ENCODE results near the gene PGA3.
A peak's percentile ranks its signal among the peaks of the same experiment; 100 is the strongest.
"Not testable (repeated sequence)": the region's sequence is repeated elsewhere in the genome, so short reads cannot be mapped to it uniquely, and the experiment has no call there.

PGA3 gene

GRCh38 chr11:61202950-61203746, at the start of gene PGA3:
Gene PGA3 (plus strand): TSS chr11:61203515. CDS start chr11:61203565, 50 bp downstream.
- H3K36me3 ChIP-seq (ENCODE audit: control insufficient read depth in 2 of 2, insufficient read depth in 2 of 2, low read length in 2 of 2); H3K9me3 ChIP-seq (ENCODE audit: control insufficient read depth in 2 of 2, low read length in 2 of 2); H3K27ac ChIP-seq (ENCODE audit: low read length); H3K4me3 ChIP-seq (ENCODE audit: low read length in 2 of 2); H3K9ac ChIP-seq (ENCODE audit: low read length in 2 of 2); H3K4me1 ChIP-seq (ENCODE audit: control insufficient read depth, insufficient read depth, low read length); H3K27me3 ChIP-seq (ENCODE audit: control insufficient read depth in 1 of 2, insufficient read depth in 2 of 2, low read length in 2 of 2): not testable (repeated sequence)

- H3K9ac ChIP-seq (ENCODE audit: low read length in 2 of 2), result peak overlapping the region; percentile 51 to 72
- no peaks in the 10 kb centered on the region for H3K36me3 ChIP-seq (ENCODE audit: control insufficient read depth in 2 of 2, insufficient read depth in 2 of 2, low read length in 2 of 2)
- H3K4me1 ChIP-seq (ENCODE audit: control insufficient read depth, insufficient read depth, low read length), result peaks cover 54% of the 10 kb centered on the region
- H3K4me3 ChIP-seq (ENCODE audit: low read length in 2 of 2), result peak overlapping the region in 1 of 2 donors; percentile 49
- peak overlapping the region; percentile 86 for H3K27ac ChIP-seq (ENCODE audit: low read length)
- no peaks in the 10 kb centered on the region for H3K9me3 ChIP-seq (ENCODE audit: control insufficient read depth in 2 of 2, low read length in 2 of 2)
- no peaks in the 10 kb centered on the region for H3K27me3 ChIP-seq (ENCODE audit: control insufficient read depth in 1 of 2, insufficient read depth in 2 of 2, low read length in 2 of 2)
Observed at GRCh38 chr11:61153593-61154095, 49.7 kb upstream of the PGA3 start.

GRCh38 chr11:61154528-61154927, 48.8 kb upstream of the PGA3 start:
- H3K27ac ChIP-seq (ENCODE audit: low read length), result no peak overlapping the region
- H3K4me1 ChIP-seq (ENCODE audit: control insufficient read depth, insufficient read depth, low read length), result peaks cover 52% of the 10 kb centered on the region
- no peaks in the 10 kb centered on the region for H3K36me3 ChIP-seq (ENCODE audit: control insufficient read depth in 2 of 2, insufficient read depth in 2 of 2, low read length in 2 of 2)
- no peaks in the 10 kb centered on the region for H3K27me3 ChIP-seq (ENCODE audit: control insufficient read depth in 1 of 2, insufficient read depth in 2 of 2, low read length in 2 of 2)
- no peak overlapping the region for H3K9ac ChIP-seq (ENCODE audit: low read length in 2 of 2)
- no peak overlapping the region for H3K4me3 ChIP-seq (ENCODE audit: low read length in 2 of 2)
- no peaks in the 10 kb centered on the region for H3K9me3 ChIP-seq (ENCODE audit: control insufficient read depth in 2 of 2, low read length in 2 of 2)

GRCh38 chr11:61155312-61155711, 48.0 kb upstream of the PGA3 start:
- Histone ChIP-seq H3K4me1 (ENCODE audit: control insufficient read depth, insufficient read depth, low read length) (peaks cover 49% of the 10 kb centered on the region), H3K36me3 (ENCODE audit: control insufficient read depth in 2 of 2, insufficient read depth in 2 of 2, low read length in 2 of 2) (no peaks in the 10 kb centered on the region), H3K9ac (ENCODE audit: low read length in 2 of 2) (no peak overlapping the region), H3K4me3 (ENCODE audit: low read length in 2 of 2) (no peak overlapping the region), H3K9me3 (ENCODE audit: control insufficient read depth in 2 of 2, low read length in 2 of 2) (no peaks in the 10 kb centered on the region), H3K27me3 (ENCODE audit: control insufficient read depth in 1 of 2, insufficient read depth in 2 of 2, low read length in 2 of 2) (no peaks in the 10 kb centered on the region), H3K27ac (ENCODE audit: low read length) (no peak overlapping the region)

- H3K36me3 ChIP-seq (ENCODE audit: control insufficient read depth in 2 of 2, insufficient read depth in 2 of 2, low read length in 2 of 2), result no peaks in the 10 kb centered on the region
- H3K9me3 ChIP-seq (ENCODE audit: control insufficient read depth in 2 of 2, low read length in 2 of 2), result no peaks in the 10 kb centered on the region
- no peak overlapping the region for H3K9ac ChIP-seq (ENCODE audit: low read length in 2 of 2)
- no peaks in the 10 kb centered on the region for H3K27me3 ChIP-seq (ENCODE audit: control insufficient read depth in 1 of 2, insufficient read depth in 2 of 2, low read length in 2 of 2)
- H3K27ac ChIP-seq (ENCODE audit: low read length), result no peak overlapping the region
- H3K4me1 ChIP-seq (ENCODE audit: control insufficient read depth, insufficient read depth, low read length), result peaks cover 47% of the 10 kb centered on the region
- H3K4me3 ChIP-seq (ENCODE audit: low read length in 2 of 2), result no peak overlapping the region
Observed at GRCh38 chr11:61155741-61156140, 47.6 kb upstream of the PGA3 start.

- H3K9ac ChIP-seq (ENCODE audit: low read length in 2 of 2), result no peak overlapping the region
- no peaks in the 10 kb centered on the region for H3K27me3 ChIP-seq (ENCODE audit: control insufficient read depth in 1 of 2, insufficient read depth in 2 of 2, low read length in 2 of 2)
- no peaks in the 10 kb centered on the region for H3K36me3 ChIP-seq (ENCODE audit: control insufficient read depth in 2 of 2, insufficient read depth in 2 of 2, low read length in 2 of 2)
- H3K4me3 ChIP-seq (ENCODE audit: low read length in 2 of 2), result no peak overlapping the region
- H3K4me1 ChIP-seq (ENCODE audit: control insufficient read depth, insufficient read depth, low read length), result peaks cover 38% of the 10 kb centered on the region
- H3K9me3 ChIP-seq (ENCODE audit: control insufficient read depth in 2 of 2, low read length in 2 of 2), result no peaks in the 10 kb centered on the region
- peak overlapping the region; percentile 20 for H3K27ac ChIP-seq (ENCODE audit: low read length)
Observed at GRCh38 chr11:61157743-61158142, 45.6 kb upstream of the PGA3 start.

- Histone ChIP-seq H3K36me3 (ENCODE audit: control insufficient read depth in 2 of 2, insufficient read depth in 2 of 2, low read length in 2 of 2) (no peaks in the 10 kb centered on the region), H3K9me3 (ENCODE audit: control insufficient read depth in 2 of 2, low read length in 2 of 2) (no peaks in the 10 kb centered on the region), H3K4me3 (ENCODE audit: low read length in 2 of 2) (peak overlapping the region; percentile 42 to 52), H3K4me1 (ENCODE audit: control insufficient read depth, insufficient read depth, low read length) (peaks cover 27% of the 10 kb centered on the region), H3K9ac (ENCODE audit: low read length in 2 of 2) (peak overlapping the region; percentile 37 to 57), H3K27me3 (ENCODE audit: control insufficient read depth in 1 of 2, insufficient read depth in 2 of 2, low read length in 2 of 2) (no peaks in the 10 kb centered on the region), H3K27ac (ENCODE audit: low read length) (peak overlapping the region; percentile 76)
Observed at GRCh38 chr11:61158691-61159381, 44.5 kb upstream of the PGA3 start.

GRCh38 chr11:61160487-61161189, 42.7 kb upstream of the PGA3 start:
- Histone ChIP-seq H3K9ac (ENCODE audit: low read length in 2 of 2) (peak overlapping the region; percentile 74 to 80), H3K4me3 (ENCODE audit: low read length in 2 of 2) (peak overlapping the region; percentile 84 to 90), H3K36me3 (ENCODE audit: control insufficient read depth in 2 of 2, insufficient read depth in 2 of 2, low read length in 2 of 2) (no peaks in the 10 kb centered on the region), H3K27me3 (ENCODE audit: control insufficient read depth in 1 of 2, insufficient read depth in 2 of 2, low read length in 2 of 2) (no peaks in the 10 kb centered on the region), H3K4me1 (ENCODE audit: control insufficient read depth, insufficient read depth, low read length) (peaks cover 27% of the 10 kb centered on the region), H3K27ac (ENCODE audit: low read length) (peak overlapping the region; percentile 91), H3K9me3 (ENCODE audit: control insufficient read depth in 2 of 2, low read length in 2 of 2) (no peaks in the 10 kb centered on the region)

- Histone ChIP-seq H3K27ac (ENCODE audit: low read length) (peak within 1 kb of the TSS; percentile 91), H3K9me3 (ENCODE audit: control insufficient read depth in 2 of 2, low read length in 2 of 2) (no peaks in the 10 kb centered on the region), H3K36me3 (ENCODE audit: control insufficient read depth in 2 of 2, insufficient read depth in 2 of 2, low read length in 2 of 2) (no peaks in the 10 kb centered on the region), H3K4me1 (ENCODE audit: control insufficient read depth, insufficient read depth, low read length) (peaks cover 27% of the 10 kb centered on the region), H3K4me3 (ENCODE audit: low read length in 2 of 2) (peak within 1 kb of the TSS; percentile 84 to 90), H3K9ac (ENCODE audit: low read length in 2 of 2) (peak within 1 kb of the TSS; percentile 80 to 91), H3K27me3 (ENCODE audit: control insufficient read depth in 1 of 2, insufficient read depth in 2 of 2, low read length in 2 of 2) (no peaks in the 10 kb centered on the region)
Observed at GRCh38 chr11:61161190-61162091, 41.9 kb upstream of the PGA3 start, which contains the start of gene VPS37C. Gene VPS37C (minus strand): TSS chr11:61161426. CDS start chr11:61138829, 22,597 bp downstream.

Data from stomach smooth muscle (tissue), 2 donors.